PC-3 (cell line): ENCODE data around the gene TARS3. TPM values are rescaled to one million over a fixed set of nuclear protein-coding genes. Genes with fewer than 3 reads are reported as not detected.

Experiments
- ATAC-seq: fragments of 200-7000 bp; cut with Tn5 transposase; 2 replicates; pipeline ENCODE4 v1.9.1; 2020; ENCODE audit warnings: mild to moderate bottlenecking, moderate library complexity
- BruUV-seq: library from RNA; stranded (reverse); fragments of 400-500 nt; replicated peaks from 2 replicates; lab custom pipeline; 2021; lab: Mats Ljungman, UMichigan
- CTCF ChIA-PET: fragments of 300-600 bp; sonication (Branson Sonifier 250); formaldehyde crosslinking; loops from one replicate; lab custom pipeline; 2022; ENCODE audit warnings: antibody characterized with exemption; lab: Charles Lee
- POLR2A ChIA-PET: fragments of 300-600 bp; sonication (Branson Sonifier 250); formaldehyde crosslinking; loops from one replicate; lab custom pipeline; 2022; ENCODE audit warnings: antibody characterized with exemption; ENCODE audit not compliant: unreplicated experiment; lab: Charles Lee
- DNase-seq: peaks from one replicate; pipeline ENCODE4 v3.0.0-alpha.2; 2015
- H2AFZ ChIP-seq: fragments of 300-600 bp; sonication (generic); 2 replicates; pipeline ENCODE4 v1.6.0; 2016; ENCODE audit warnings: antibody characterized with exemption, low read length
- H3F3A ChIP-seq: fragments of 300-600 bp; sonication (generic); one replicate; pipeline ENCODE4 v1.6.0; 2017; ENCODE audit warnings: antibody characterized with exemption, low read length, control low read depth, mild to moderate bottlenecking; ENCODE audit not compliant: unreplicated experiment
- H3K27ac ChIP-seq: fragments of 300-600 bp; sonication (generic); 2 replicates; pipeline ENCODE4 v1.5.1; 2016; ENCODE audit warnings: mild to moderate bottlenecking, low read length
- H3K27me3 ChIP-seq: fragments of 300-600 bp; sonication (generic); 2 replicates; pipeline ENCODE4 v1.6.1; 2016; ENCODE audit warnings: low read length, mixed read lengths
- H3K36me3 ChIP-seq: fragments of 300-600 bp; sonication (generic); 2 replicates; pipeline ENCODE4 v1.6.1; 2016; ENCODE audit warnings: low read depth, mixed run types, low read length, mixed read lengths
- H3K4me1 ChIP-seq: fragments of 300-600 bp; sonication (generic); 2 replicates; pipeline ENCODE4 v1.5.1; 2016; ENCODE audit warnings: low read length; ENCODE audit not compliant: insufficient read depth
- H3K4me2 ChIP-seq: fragments of 300-600 bp; sonication (generic); 2 replicates; pipeline ENCODE4 v1.6.0; 2016; ENCODE audit warnings: low read length
- H3K4me3 ChIP-seq: fragments of 300-600 bp; sonication (generic); 2 replicates; pipeline ENCODE4 v1.5.1; 2016; ENCODE audit warnings: mild to moderate bottlenecking, low read length, mixed read lengths
- H3K79me2 ChIP-seq: fragments of 300-600 bp; sonication (generic); 2 replicates; pipeline ENCODE4 v1.6.1; 2017; ENCODE audit warnings: low read length, mixed read lengths
- H3K9ac ChIP-seq: fragments of 300-600 bp; sonication (generic); 2 replicates; pipeline ENCODE4 v1.6.0; 2016; ENCODE audit warnings: mild to moderate bottlenecking, low read length
- H3K9me2 ChIP-seq: fragments of 300-600 bp; sonication (generic); replicated peaks from 2 replicates; pipeline ENCODE4 v1.6.1; 2016; ENCODE audit warnings: mixed run types, low read length, mixed read lengths
- H3K9me3 ChIP-seq: fragments of 300-600 bp; sonication (generic); 2 replicates; pipeline ENCODE4 v1.6.1; 2016; ENCODE audit warnings: low read length, mixed read lengths
- H4K20me1 ChIP-seq: fragments of 300-600 bp; sonication (generic); 2 replicates; pipeline ENCODE4 v1.6.1; 2016; ENCODE audit warnings: low read length, mixed read lengths
- EZH2 ChIP-seq: fragments of 300-600 bp; sonication (generic); IDR thresholded peaks from one replicate; pipeline ENCODE4 v1.6.1; 2017; ENCODE audit warnings: antibody characterized with exemption, mild to moderate bottlenecking, low read length; ENCODE audit not compliant: unreplicated experiment
- EZH2phosphoT487 ChIP-seq: fragments of 300-600 bp; sonication (generic); IDR thresholded peaks from 2 replicates; pipeline ENCODE4 v1.6.1; 2018; ENCODE audit warnings: mild to moderate bottlenecking, antibody characterized with exemption, low read length, borderline replicate concordance
- intact Hi-C: fragments of 100-400 bp; cut with micrococcal nuclease; formaldehyde crosslinking; loops from 2 replicates; pipeline ENCODE4 v1.9.0; 2023
- total RNA-seq: library from RNA; depleted of rRNA; stranded (reverse); fragments of >200 nt; gene quantifications from 2 replicates; pipeline ENCODE4 v1.2.3, GENCODE V29; 2014
- TF ChIP-seq, protein P1 (sequence below): fragments of 300-600 bp; sonication (generic); conservative IDR thresholded peaks from 2 replicates; pipeline ENCODE4 v1.5.1; 2017; ENCODE audit warnings: antibody characterized with exemption, low read depth, mild to moderate bottlenecking, low read length

Gene TARS3
- total RNA-seq, 1 experiment from 2014 or later = 5.4 TPM

DNA sequence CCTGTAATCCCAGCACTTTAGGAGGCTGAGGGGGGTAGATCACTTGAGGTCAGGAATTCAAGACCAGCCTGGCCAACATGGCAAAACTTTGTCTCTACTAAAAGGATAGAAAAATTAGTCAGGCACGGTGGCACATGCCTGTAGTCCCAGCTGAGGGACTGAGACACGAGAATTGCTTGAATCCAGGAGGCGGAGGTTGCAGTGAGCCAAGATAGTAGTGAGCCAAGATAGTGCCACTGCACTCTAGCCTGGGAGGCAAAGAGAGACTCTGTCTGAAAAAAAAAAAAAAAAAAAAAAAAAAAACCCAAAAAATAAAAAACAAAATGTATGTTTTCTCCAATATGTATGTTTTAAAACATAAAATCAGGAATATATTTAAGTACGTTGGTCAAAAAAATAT lies 16.3 kb downstream of the TARS3 start:
- Histone ChIP-seq H3K36me3 (no peaks in the 10 kb centered on the region), H2AFZ (no peak overlapping the region), H4K20me1 (no peaks in the 10 kb centered on the region), H3K79me2 (no peaks in the 10 kb centered on the region), H3K27me3 (no peaks in the 10 kb centered on the region), H3K9ac (no peak overlapping the region), H3K9me3 (no peaks in the 10 kb centered on the region), H3F3A (no peaks in the 10 kb centered on the region), H3K4me3 (no peak overlapping the region), H3K27ac (no peak overlapping the region), H3K4me1 (no peaks in the 10 kb centered on the region), H3K4me2 (no peak overlapping the region), H3K9me2 (no peaks in the 10 kb centered on the region)
- no peak for DNase-seq
- no peak for ATAC-seq
- ChIA-PET CTCF (no interaction called here), POLR2A (no interaction called here)
- intact Hi-C loops = no loop called here
- no TSS peak for BruUV-seq
- no peak for TF ChIP-seq EZH2
- TF ChIP-seq EZH2phosphoT487 = no peak
- TF ChIP-seq, protein P1, sequence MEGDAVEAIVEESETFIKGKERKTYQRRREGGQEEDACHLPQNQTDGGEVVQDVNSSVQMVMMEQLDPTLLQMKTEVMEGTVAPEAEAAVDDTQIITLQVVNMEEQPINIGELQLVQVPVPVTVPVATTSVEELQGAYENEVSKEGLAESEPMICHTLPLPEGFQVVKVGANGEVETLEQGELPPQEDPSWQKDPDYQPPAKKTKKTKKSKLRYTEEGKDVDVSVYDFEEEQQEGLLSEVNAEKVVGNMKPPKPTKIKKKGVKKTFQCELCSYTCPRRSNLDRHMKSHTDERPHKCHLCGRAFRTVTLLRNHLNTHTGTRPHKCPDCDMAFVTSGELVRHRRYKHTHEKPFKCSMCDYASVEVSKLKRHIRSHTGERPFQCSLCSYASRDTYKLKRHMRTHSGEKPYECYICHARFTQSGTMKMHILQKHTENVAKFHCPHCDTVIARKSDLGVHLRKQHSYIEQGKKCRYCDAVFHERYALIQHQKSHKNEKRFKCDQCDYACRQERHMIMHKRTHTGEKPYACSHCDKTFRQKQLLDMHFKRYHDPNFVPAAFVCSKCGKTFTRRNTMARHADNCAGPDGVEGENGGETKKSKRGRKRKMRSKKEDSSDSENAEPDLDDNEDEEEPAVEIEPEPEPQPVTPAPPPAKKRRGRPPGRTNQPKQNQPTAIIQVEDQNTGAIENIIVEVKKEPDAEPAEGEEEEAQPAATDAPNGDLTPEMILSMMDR = no peak

DNA sequence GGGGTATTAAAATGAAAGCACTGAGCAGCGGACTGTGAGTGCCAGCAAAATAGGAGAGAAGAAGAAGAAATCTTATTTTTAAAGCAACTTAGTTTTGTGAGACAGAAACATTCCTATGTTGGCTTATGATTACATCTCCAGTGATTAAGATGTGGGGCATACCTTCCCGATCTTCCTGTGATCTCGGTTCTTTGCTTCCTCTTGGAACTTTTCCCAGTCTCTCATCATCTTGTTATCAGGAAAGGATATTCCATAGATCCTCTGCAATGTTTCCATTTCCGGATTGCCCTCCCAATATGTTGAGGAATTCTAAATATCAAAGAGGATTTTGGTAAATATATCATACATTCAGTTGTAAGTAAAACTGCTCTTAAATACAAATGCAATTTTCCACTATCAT lies 22.2 kb downstream of the TARS3 start:
- H3K9me2 ChIP-seq = no peaks in the 10 kb centered on the region
- no peaks in the 10 kb centered on the region for H3K79me2 ChIP-seq
- H3K4me2 ChIP-seq = no peak overlapping the region
- H3K36me3 ChIP-seq = no peaks in the 10 kb centered on the region; the same call in 1 of the 2 replicates
- intact Hi-C loops = no loop called here
- TF ChIP-seq EZH2 (no peak), EZH2phosphoT487 (no peak)
- TF ChIP-seq, protein P1 = no peak
- no peaks in the 10 kb centered on the region for H3K4me1 ChIP-seq
- no peaks in the 10 kb centered on the region for H3K9me3 ChIP-seq
- H3F3A ChIP-seq = no peaks in the 10 kb centered on the region
- POLR2A ChIA-PET = no interaction called here
- CTCF ChIA-PET = no interaction called here
- no peaks in the 10 kb centered on the region for H3K27me3 ChIP-seq
- H4K20me1 ChIP-seq = no peaks in the 10 kb centered on the region
- no peak for ATAC-seq
- H3K27ac ChIP-seq = no peak overlapping the region
- H2AFZ ChIP-seq = no peak overlapping the region
- DNase-seq = no peak
- no peak overlapping the region for H3K9ac ChIP-seq
- no peak overlapping the region for H3K4me3 ChIP-seq
- BruUV-seq = no TSS peak

DNA sequence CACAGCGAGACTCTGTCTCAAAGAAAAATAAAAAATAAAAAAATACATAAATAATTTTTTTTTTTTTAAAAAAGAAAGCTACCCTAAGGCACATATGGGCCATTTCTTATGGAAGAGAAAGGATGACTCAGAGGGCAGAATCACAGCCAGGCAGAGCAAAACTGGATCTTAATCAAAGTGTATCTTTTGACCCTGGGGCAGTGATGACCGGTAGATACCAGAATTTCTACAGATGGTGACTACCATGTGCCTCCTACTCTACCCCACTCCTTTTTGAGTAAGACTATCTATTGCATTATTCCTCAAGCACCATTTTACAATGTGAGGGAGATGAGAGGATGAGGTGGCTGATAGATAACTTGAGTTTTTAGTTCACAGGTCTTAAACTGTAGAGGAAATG lies 26.0 kb downstream of the TARS3 start:
- no peaks in the 10 kb centered on the region for H3K9me3 ChIP-seq
- H2AFZ ChIP-seq = no peak overlapping the region
- no peaks in the 10 kb centered on the region for H3F3A ChIP-seq
- no peak overlapping the region for H3K4me3 ChIP-seq
- H3K4me1 ChIP-seq = no peaks in the 10 kb centered on the region
- H3K9me2 ChIP-seq = no peaks in the 10 kb centered on the region
- ChIA-PET CTCF (no interaction called here), POLR2A (no interaction called here)
- H3K79me2 ChIP-seq = no peaks in the 10 kb centered on the region
- no peaks in the 10 kb centered on the region for H4K20me1 ChIP-seq
- H3K9ac ChIP-seq = no peak overlapping the region
- DNase-seq (no peak), ATAC-seq (no peak)
- intact Hi-C loops = no loop called here
- TF ChIP-seq EZH2 = no peak
- TF ChIP-seq EZH2phosphoT487 = no peak
- no TSS peak for BruUV-seq
- H3K27ac ChIP-seq = no peak overlapping the region
- no peaks in the 10 kb centered on the region; the same call in 1 of the 2 replicates for H3K36me3 ChIP-seq
- no peak overlapping the region for H3K4me2 ChIP-seq
- H3K27me3 ChIP-seq = no peaks in the 10 kb centered on the region
